Epidermal melanocyte (primary cell): ENCODE measurements around the gene HOXD11.

ENCODE experiments used
- DNase-seq: peaks from one replicate; pipeline ENCODE4 v3.0.0; 2011; ENCODE audit warnings: low spot score; ENCODE audit not compliant: insufficient read length

HOXD11 gene

GRCh38 chr2:176120364-176121189 lies 13.5 kb downstream of the HOXD11 start:
- DNase-seq: no peak

- DNase-seq: no peak
Observed at GRCh38 chr2:176121190-176122051, 14.3 kb downstream of the HOXD11 start.

GRCh38 chr2:176122052-176122682 lies 15.1 kb downstream of the HOXD11 start:
- DNase-seq: no peak

- DNase-seq: peak; percentile 79
Observed at GRCh38 chr2:176122683-176123410, 15.8 kb downstream of the HOXD11 start, which contains the start of gene HOXD9. Gene HOXD9 (plus strand): TSS chr2:176122719. CDS start chr2:176122769, 50 bp downstream.

- DNase-seq: no peak
Observed at GRCh38 chr2:176123411-176124109, 16.5 kb downstream of the HOXD11 start.

GRCh38 chr2:176124110-176124946 lies 17.2 kb downstream of the HOXD11 start:
- no peak for DNase-seq

GRCh38 chr2:176124947-176125771 lies 18.1 kb downstream of the HOXD11 start:
- DNase-seq: no peak

- DNase-seq: no peak
Observed at GRCh38 chr2:176125772-176126054, 18.6 kb downstream of the HOXD11 start.

GRCh38 chr2:176126929-176127773 lies 20.1 kb downstream of the HOXD11 start:
- DNase-seq: peak; percentile 82

- no peak for DNase-seq
Observed at GRCh38 chr2:176127774-176128072, 20.6 kb downstream of the HOXD11 start.

GRCh38 chr2:176128172-176128981 lies 21.3 kb downstream of the HOXD11 start:
- DNase-seq: no peak

GRCh38 chr2:176128982-176129796 lies 22.1 kb downstream of the HOXD11 start, which contains the start of gene HOXD8:
Gene HOXD8 (plus strand): TSS chr2:176129705. CDS start chr2:176130367, 662 bp downstream.
- peak; percentile 78 for DNase-seq

- DNase-seq: no peak
Observed at GRCh38 chr2:176129813-176130146, 22.7 kb downstream of the HOXD11 start.

- no peak for DNase-seq
Observed at GRCh38 chr2:176130147-176130956, 23.3 kb downstream of the HOXD11 start.

GRCh38 chr2:176130957-176131847 lies 24.1 kb downstream of the HOXD11 start:
- no peak for DNase-seq
